ENCODE measurements around the gene JAKMIP3.

JAKMIP3 gene

GRCh38 chr10:132112611-132113010 lies 46.9 kb downstream of the JAKMIP3 start:
- H3K4me3 ChIP-seq (ENCODE audit: low read depth in 1 of 2, low read length in 2 of 2) = no peak overlapping the region
- H2AFZ ChIP-seq (ENCODE audit: low read depth, low read length) = no peak overlapping the region
- H3K27ac ChIP-seq (ENCODE audit: low read length) = no peak overlapping the region
- 0 out of 2 replicates have a peak, but pooled peaks cover 3% of the 10 kb centered on the region for H4K20me1 ChIP-seq (ENCODE audit: insufficient read depth, low read length)
- ATAC-seq (ENCODE audit: insufficient read depth, low read depth) (no peak), DNase-seq (no peak)
- H3K4me1 ChIP-seq (ENCODE audit: insufficient read depth, low read length) = no peaks in the 10 kb centered on the region
- H3K4me2 ChIP-seq (ENCODE audit: insufficient read depth, low read length) = no peak overlapping the region
- no peaks in the 10 kb centered on the region for H3K36me3 ChIP-seq (ENCODE audit: insufficient read depth, low read length)
- TF ChIP-seq EZH2 (IDR thresholded peaks at IDR 0.05; ENCODE audit: borderline replicate concordance, low read depth, low read length, severe bottlenecking) (no peak), CTCF (IDR thresholded peaks at IDR 0.05; ENCODE audit: borderline replicate concordance, extremely low read depth, low read length, poor library complexity, severe bottlenecking) (no peak)
- H3K79me2 ChIP-seq (ENCODE audit: insufficient read depth, low read length) = no peaks in the 10 kb centered on the region
- no peaks in the 10 kb centered on the region for H3K27me3 ChIP-seq (ENCODE audit: insufficient read depth, low read length, poor library complexity)
- no peak overlapping the region for H3K9ac ChIP-seq (ENCODE audit: low read depth, low read length)
- H3K9me3 ChIP-seq (ENCODE audit: insufficient read depth, low read length, severe bottlenecking) = no peaks in the 10 kb centered on the region

- Histone ChIP-seq H4K20me1 (ENCODE audit: insufficient read depth, low read length) (0 out of 2 replicates have a peak, but pooled peaks cover 3% of the 10 kb centered on the region), H2AFZ (ENCODE audit: low read depth, low read length) (no peak overlapping the region), H3K9me3 (ENCODE audit: insufficient read depth, low read length, severe bottlenecking) (no peaks in the 10 kb centered on the region), H3K4me3 (ENCODE audit: low read depth in 1 of 2, low read length in 2 of 2) (no peak overlapping the region), H3K27me3 (ENCODE audit: insufficient read depth, low read length, poor library complexity) (no peaks in the 10 kb centered on the region), H3K4me2 (ENCODE audit: insufficient read depth, low read length) (no peak overlapping the region), H3K9ac (ENCODE audit: low read depth, low read length) (no peak overlapping the region), H3K27ac (ENCODE audit: low read length) (no peak overlapping the region), H3K36me3 (ENCODE audit: insufficient read depth, low read length) (no peaks in the 10 kb centered on the region), H3K79me2 (ENCODE audit: insufficient read depth, low read length) (no peaks in the 10 kb centered on the region), H3K4me1 (ENCODE audit: insufficient read depth, low read length) (no peaks in the 10 kb centered on the region)
- no peak for ATAC-seq (ENCODE audit: insufficient read depth, low read depth)
- TF ChIP-seq CTCF (IDR thresholded peaks at IDR 0.05; ENCODE audit: borderline replicate concordance, extremely low read depth, low read length, poor library complexity, severe bottlenecking) = no peak
- no peak for TF ChIP-seq EZH2 (IDR thresholded peaks at IDR 0.05; ENCODE audit: borderline replicate concordance, low read depth, low read length, severe bottlenecking)
- no peak for DNase-seq
Observed at GRCh38 chr10:132113206-132113605, 47.5 kb downstream of the JAKMIP3 start.

GRCh38 chr10:132113766-132114365 lies 48.1 kb downstream of the JAKMIP3 start:
- H3K36me3 ChIP-seq (ENCODE audit: insufficient read depth, low read length) = no peaks in the 10 kb centered on the region
- H3K9ac ChIP-seq (ENCODE audit: low read depth, low read length) = no peak overlapping the region
- no peaks in the 10 kb centered on the region for H3K79me2 ChIP-seq (ENCODE audit: insufficient read depth, low read length)
- no peak overlapping the region for H2AFZ ChIP-seq (ENCODE audit: low read depth, low read length)
- no peak overlapping the region for H3K4me2 ChIP-seq (ENCODE audit: insufficient read depth, low read length)
- no peak for ATAC-seq (ENCODE audit: insufficient read depth, low read depth)
- H4K20me1 ChIP-seq (ENCODE audit: insufficient read depth, low read length) = peaks cover 3% of the 10 kb centered on the region; the same call in 1 of the 2 replicates
- DNase-seq = no peak
- no peaks in the 10 kb centered on the region for H3K27me3 ChIP-seq (ENCODE audit: insufficient read depth, low read length, poor library complexity)
- H3K27ac ChIP-seq (ENCODE audit: low read length) = no peak overlapping the region
- TF ChIP-seq EZH2 (IDR thresholded peaks at IDR 0.05; ENCODE audit: borderline replicate concordance, low read depth, low read length, severe bottlenecking) (no peak), CTCF (IDR thresholded peaks at IDR 0.05; ENCODE audit: borderline replicate concordance, extremely low read depth, low read length, poor library complexity, severe bottlenecking) (no peak)
- H3K4me1 ChIP-seq (ENCODE audit: insufficient read depth, low read length) = no peaks in the 10 kb centered on the region
- no peak overlapping the region for H3K4me3 ChIP-seq (ENCODE audit: low read depth in 1 of 2, low read length in 2 of 2)
- no peaks in the 10 kb centered on the region for H3K9me3 ChIP-seq (ENCODE audit: insufficient read depth, low read length, severe bottlenecking)
